Muscle layer of colon (tissue), 2 donors: ENCODE data around the gene CUL1.

Source experiments
- H3K27ac ChIP-seq: one replicate; pipeline ENCODE4 v1.7.0; 2013; ENCODE audit warnings: low read depth, mild to moderate bottlenecking, low read length, moderate library complexity
- H3K27me3 ChIP-seq, 2 donors: one replicate each; pipeline ENCODE4 v1.7.0; 2013; ENCODE audit warnings: low read length in 2 of 2, mild to moderate bottlenecking in 2 of 2; ENCODE audit not compliant: insufficient read depth in 2 of 2, control insufficient read depth in 1 of 2
- H3K36me3 ChIP-seq: one replicate; pipeline ENCODE4 v1.7.0; 2013; ENCODE audit warnings: mild to moderate bottlenecking, low read length; ENCODE audit not compliant: insufficient read depth
- H3K4me1 ChIP-seq: one replicate; pipeline ENCODE4 v1.7.0; 2013; ENCODE audit warnings: mild to moderate bottlenecking, low read length; ENCODE audit not compliant: insufficient read depth
- H3K4me3 ChIP-seq, 2 donors: one replicate each; pipeline ENCODE4 v1.7.0; 2013; ENCODE audit warnings: low read length in 2 of 2, low read depth in 1 of 2, mild to moderate bottlenecking in 1 of 2, moderate library complexity in 1 of 2
- H3K9ac ChIP-seq: one replicate; pipeline ENCODE4 v1.7.0; 2013; ENCODE audit warnings: low read length
- H3K9me3 ChIP-seq: one replicate; pipeline ENCODE4 v1.7.0; 2013; ENCODE audit warnings: mild to moderate bottlenecking, low read length
- donor health status: abdominal sarcoma.
- donor health status: Adenocarcinoma of cecum.

CUL1 gene

DNA sequence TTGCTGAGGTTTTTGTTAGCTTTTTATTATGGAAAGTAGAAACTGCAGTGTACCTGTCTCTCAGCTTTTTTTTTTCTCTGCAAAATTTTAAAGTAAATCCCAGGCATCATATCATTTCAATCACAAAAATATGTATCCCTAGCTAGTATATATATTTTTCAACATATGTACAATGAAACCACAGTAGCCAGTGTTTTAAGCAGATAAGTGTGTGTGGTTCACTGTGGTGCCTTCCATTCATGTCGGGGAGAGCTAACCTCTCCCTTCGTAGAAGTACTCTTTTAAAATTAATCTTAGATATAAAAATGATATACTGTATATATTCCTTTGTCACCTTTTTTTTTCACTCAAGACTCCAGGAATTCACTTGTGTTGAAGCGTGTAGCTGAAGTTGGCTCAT, 22.7 kb downstream of the CUL1 start:
- H3K36me3 ChIP-seq = no peaks in the 10 kb centered on the region
- H3K4me3 ChIP-seq = no peak overlapping the region
- H3K27me3 ChIP-seq = no peaks in the 10 kb centered on the region
- peaks cover 53% of the 10 kb centered on the region for H3K4me1 ChIP-seq
- no peaks in the 10 kb centered on the region for H3K9me3 ChIP-seq
- H3K9ac ChIP-seq = no peak overlapping the region
- H3K27ac ChIP-seq = no peak overlapping the region

DNA sequence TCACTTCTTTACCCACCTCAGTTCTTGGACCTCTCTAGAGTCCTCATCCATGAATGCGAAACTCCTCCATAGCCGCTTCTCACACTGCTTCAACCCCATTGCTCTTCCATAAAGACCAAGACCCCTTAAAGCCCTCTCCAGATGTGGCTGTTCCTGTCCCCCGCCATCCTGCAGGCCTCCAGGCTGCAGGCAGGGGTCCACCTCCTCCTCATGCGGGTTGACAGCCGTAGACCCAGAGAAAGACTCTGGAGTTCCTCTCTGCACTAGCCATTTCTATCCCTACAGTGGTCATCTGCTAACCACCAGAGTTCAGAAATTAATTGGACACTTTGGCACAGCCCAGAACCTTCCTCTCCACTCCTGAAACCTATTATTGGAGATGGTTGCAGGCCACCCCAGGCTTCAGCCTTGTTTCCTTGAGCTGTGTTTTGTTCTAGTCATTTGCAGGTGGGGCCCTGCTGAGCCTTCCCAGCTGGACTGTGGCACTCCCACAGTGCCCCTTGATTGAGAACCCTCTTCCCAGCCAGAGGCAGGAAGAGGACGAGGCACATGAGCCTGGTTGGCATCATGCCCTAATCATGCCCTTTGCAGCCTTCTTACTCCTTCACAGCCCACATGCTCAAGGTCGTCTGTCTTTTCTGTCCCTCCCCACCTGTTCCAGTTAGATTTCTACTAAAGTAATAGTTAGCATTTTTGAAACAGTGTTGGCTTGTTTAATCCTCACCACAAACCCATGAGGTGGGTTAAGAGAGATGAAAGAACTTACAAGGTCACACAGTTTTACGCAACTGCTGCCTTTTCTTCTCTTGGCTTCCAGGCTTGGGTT, 23.9 kb downstream of the CUL1 start:
- no peak overlapping the region for H3K4me3 ChIP-seq
- H3K27me3 ChIP-seq = no peaks in the 10 kb centered on the region
- no peak overlapping the region for H3K9ac ChIP-seq
- peaks cover 48% of the 10 kb centered on the region for H3K4me1 ChIP-seq
- no peaks in the 10 kb centered on the region for H3K9me3 ChIP-seq
- no peaks in the 10 kb centered on the region for H3K36me3 ChIP-seq
- H3K27ac ChIP-seq = no peak overlapping the region

DNA sequence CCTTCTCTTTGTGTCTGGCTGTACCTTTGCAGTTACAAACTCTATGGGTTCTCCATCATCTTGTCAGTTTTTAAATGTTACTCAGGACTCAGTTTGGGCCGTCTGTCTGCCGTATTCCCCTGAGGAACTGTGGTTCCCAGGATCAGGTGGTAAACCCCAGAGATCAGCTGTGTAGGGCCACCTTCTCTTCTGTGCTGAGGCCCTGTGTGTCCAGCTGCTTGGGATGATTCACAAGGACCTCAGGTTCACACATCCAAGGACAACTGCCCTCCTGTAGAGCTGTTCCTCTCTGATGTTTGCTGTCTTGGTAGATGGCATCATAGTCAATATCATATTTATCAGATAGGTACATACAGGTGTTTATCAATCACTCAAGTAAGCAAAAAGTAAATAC, 24.5 kb downstream of the CUL1 start:
- H3K36me3 ChIP-seq = no peaks in the 10 kb centered on the region
- no peak overlapping the region for H3K4me3 ChIP-seq
- H3K9me3 ChIP-seq = no peaks in the 10 kb centered on the region
- no peak overlapping the region for H3K9ac ChIP-seq
- H3K27me3 ChIP-seq = no peaks in the 10 kb centered on the region
- H3K27ac ChIP-seq = no peak overlapping the region
- H3K4me1 ChIP-seq = peaks cover 42% of the 10 kb centered on the region

DNA sequence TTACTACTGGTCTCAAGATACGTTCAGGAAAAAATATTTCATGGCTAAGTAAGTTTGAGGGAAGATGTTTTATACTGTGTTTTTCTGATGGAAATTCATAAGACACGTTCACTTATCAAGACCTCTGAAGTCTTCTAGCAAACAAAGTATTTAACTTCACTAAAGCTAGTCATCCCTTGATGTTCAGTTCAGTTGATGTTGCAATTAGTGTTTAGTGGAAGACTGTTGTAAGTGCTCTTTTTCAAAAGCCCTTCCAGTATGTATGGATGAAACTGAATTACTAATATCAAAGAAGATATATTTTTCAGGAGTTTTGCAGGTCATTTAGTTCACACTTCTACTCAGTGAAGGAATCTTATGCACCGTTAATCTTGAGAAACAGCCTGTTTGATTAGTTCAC, 25.1 kb downstream of the CUL1 start:
- H3K27ac ChIP-seq = no peak overlapping the region
- H3K36me3 ChIP-seq = no peaks in the 10 kb centered on the region
- no peak overlapping the region for H3K4me3 ChIP-seq
- H3K9ac ChIP-seq = no peak overlapping the region
- no peaks in the 10 kb centered on the region for H3K9me3 ChIP-seq
- H3K4me1 ChIP-seq = peaks cover 37% of the 10 kb centered on the region
- no peaks in the 10 kb centered on the region for H3K27me3 ChIP-seq

DNA sequence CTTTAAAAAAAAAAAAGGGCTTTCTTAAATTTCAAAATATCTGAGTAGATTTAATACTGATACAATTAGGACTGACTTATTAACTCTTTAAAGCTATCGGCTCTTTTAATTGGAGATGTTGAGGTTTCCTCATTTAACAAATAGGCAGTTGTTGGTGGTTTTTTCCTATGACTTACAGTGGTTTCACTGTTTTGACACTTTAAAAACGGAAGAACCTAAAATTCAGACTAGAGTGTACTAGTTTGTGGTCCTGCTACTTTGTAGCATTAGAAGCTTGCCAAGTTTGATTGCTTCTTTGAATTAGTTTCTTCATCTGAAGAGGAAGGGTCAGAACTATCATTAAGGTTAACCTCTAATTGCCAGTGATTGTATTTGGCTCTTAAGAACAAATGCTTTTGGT, 27.7 kb downstream of the CUL1 start:
- no peaks in the 10 kb centered on the region for H3K9me3 ChIP-seq
- no peaks in the 10 kb centered on the region for H3K36me3 ChIP-seq
- H3K4me1 ChIP-seq = peaks cover 40% of the 10 kb centered on the region

DNA sequence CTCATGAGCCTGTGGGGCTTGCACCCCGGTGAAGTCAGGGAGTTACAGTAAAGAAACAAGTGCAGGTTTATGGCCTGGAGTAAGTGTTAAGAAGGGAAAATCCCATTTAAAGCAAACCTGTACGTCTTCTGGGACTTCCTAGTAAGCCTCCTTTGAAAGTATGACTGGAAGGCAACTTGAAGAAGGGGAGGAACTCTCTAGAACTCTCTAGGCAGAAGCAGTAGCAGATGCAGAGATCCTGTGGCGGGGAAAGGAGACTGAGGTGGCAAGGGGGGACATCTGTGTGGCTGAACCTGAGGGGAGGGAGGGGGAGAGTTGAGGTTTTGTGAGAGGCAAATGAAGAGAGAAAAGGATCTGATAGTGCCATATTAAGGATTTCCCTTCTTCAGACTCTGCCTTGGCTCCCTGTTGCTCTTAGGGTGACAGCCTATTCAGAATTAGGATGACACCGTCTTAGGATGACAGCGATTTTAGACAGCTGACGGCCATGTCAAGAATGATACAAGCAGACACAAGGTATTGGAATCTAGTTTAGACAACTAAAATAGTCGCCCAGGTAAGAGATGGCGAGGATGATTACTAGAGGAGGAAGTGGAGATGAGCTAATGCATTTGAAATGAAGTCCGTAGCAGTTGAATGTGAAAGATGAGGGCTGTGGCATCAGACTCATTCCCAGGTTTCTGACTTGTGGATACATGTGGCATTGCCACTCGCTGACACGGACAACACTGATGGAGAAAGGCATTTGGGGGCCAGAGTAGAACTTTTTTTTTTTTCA, 29.0 kb downstream of the CUL1 start:
- no peak overlapping the region for H3K9ac ChIP-seq
- H3K4me1 ChIP-seq = peaks cover 30% of the 10 kb centered on the region
- no peak overlapping the region for H3K4me3 ChIP-seq
- peaks cover 5% of the 10 kb centered on the region for H3K36me3 ChIP-seq
- no peaks in the 10 kb centered on the region for H3K9me3 ChIP-seq
- no peaks in the 10 kb centered on the region for H3K27me3 ChIP-seq
- H3K27ac ChIP-seq = no peak overlapping the region

More for the DNA sequence above, 27.7 kb downstream of the CUL1 start:
- Histone ChIP-seq H3K9ac (no peak overlapping the region), H3K27me3 (no peaks in the 10 kb centered on the region), H3K4me3 (no peak overlapping the region), H3K27ac (no peak overlapping the region)

DNA sequence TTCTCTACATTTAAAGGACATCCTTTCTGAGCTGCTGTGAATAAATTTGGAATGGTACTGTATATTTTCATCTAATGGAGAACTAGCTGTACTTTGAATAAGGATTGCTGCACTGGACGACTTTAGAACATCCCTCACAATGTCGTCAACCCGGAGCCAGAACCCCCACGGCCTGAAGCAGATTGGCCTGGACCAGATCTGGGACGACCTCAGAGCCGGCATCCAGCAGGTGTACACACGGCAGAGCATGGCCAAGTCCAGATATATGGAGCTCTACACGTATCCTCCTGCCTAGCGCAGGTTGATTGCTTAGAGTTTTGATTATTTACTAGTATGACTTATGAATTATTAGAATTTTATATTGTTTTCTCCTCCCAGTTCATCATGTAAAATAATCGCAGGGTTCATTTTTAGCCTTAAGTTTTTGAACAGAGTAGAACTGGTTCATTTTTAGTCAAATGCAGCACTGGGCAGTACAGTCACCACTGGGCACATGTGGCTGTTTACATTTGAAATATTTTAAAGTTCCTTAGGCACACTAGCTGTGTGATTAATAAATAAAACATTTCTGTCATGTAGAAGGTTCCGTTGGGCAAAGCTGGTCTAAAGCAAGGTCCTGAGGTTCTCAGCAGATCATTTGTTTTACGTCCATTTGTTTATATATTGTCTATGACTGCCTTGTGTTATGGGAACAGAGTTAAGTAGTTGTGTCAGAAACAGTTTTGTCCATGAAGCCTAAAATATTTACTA, 31.5 kb downstream of the CUL1 start:
- no peaks in the 10 kb centered on the region for H3K27me3 ChIP-seq
- peaks cover 13% of the 10 kb centered on the region for H3K36me3 ChIP-seq
- H3K27ac ChIP-seq = peak overlapping the region; percentile 4
- peaks cover 38% of the 10 kb centered on the region for H3K4me1 ChIP-seq
- H3K9me3 ChIP-seq = no peaks in the 10 kb centered on the region
- H3K4me3 ChIP-seq = no peak overlapping the region
- no peak overlapping the region for H3K9ac ChIP-seq

DNA sequence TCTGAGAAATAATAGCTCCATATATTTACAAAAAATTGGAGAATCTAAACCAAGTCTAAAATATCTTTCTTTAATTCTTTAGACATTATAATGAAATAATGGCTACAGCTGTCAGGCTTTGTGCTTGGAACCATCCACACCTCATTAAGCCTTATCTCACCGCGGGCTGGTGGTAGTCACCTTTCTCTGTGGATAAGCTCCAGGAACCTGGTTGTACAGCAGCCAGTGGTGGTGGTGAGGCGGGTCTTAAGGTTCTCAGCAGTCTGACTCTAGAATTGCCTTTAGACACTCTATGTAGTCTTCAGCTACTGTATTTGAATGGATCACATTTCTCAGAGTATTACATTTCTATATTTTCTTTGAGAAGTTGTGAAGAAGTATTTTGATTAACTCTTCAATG, 34.2 kb downstream of the CUL1 start:
- Histone ChIP-seq H3K27me3 (no peaks in the 10 kb centered on the region), H3K4me3 (no peak overlapping the region), H3K36me3 (peaks cover 18% of the 10 kb centered on the region), H3K27ac (no peak overlapping the region), H3K4me1 (peaks cover 32% of the 10 kb centered on the region), H3K9ac (no peak overlapping the region), H3K9me3 (no peaks in the 10 kb centered on the region)

DNA sequence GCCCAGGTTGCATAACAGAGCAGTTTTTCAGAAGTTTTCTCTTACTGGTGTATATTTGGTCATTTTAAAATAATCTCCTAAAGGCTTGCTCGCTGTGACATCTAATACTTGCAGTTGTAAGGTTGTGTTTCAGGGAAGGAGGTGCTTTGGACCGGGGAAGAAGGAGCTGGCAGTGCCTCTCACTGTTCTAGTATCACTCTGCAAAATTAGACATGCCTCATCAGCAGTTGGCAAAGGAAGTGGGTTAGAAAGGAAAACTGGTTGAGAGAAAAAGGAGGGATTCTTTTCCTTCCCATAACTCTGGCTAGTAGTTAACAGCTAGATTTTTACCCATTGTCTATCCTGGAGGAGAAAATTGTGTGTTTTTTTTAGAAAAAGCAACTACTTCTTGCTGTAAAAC, 34.8 kb downstream of the CUL1 start:
- Histone ChIP-seq H3K9ac (no peak overlapping the region), H3K9me3 (no peaks in the 10 kb centered on the region), H3K27me3 (no peaks in the 10 kb centered on the region), H3K36me3 (peaks cover 24% of the 10 kb centered on the region), H3K4me1 (peaks cover 32% of the 10 kb centered on the region), H3K4me3 (no peak overlapping the region), H3K27ac (no peak overlapping the region)

DNA sequence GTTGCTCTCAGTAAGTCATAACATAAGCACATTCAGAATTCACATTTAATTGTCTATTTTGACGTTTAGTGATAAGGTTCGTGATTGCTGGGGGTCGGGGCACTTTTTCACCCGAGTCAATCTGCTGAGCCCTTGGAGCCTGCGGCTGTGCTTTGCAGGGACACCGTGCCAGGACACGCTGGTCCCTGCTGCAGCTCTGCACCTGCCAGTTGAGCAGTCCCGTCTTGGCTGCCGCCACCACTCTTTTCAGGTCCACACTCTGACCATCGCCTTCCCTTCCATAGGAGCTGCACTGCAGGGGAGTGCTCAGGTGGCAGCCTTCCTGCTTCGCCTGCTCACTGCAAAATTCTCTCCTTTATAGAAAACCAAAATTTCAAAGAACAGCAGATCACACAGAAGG, 36.4 kb downstream of the CUL1 start:
- Histone ChIP-seq H3K36me3 (peaks cover 29% of the 10 kb centered on the region), H3K4me1 (peaks cover 18% of the 10 kb centered on the region)

DNA sequence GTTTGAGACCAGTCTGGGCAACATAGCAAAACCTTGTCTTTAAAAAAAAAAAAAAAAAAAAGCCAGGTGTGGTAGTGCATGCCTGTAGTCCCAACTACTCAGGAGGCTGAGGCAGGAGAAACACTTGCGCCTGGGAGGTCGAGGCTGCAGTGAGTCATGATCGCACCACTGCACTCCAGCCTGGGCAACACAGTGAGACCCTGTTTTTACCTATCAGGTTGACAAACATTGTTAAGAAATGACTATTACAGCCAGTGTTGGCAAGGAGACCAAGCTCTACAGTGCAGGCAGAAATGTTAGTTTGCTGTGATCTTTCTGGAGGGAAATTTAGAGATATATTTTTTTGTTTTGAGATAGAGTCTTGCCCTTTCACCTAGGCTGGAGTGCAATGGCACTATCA, 37.3 kb downstream of the CUL1 start:
- no peaks in the 10 kb centered on the region for H3K27me3 ChIP-seq
- peaks cover 37% of the 10 kb centered on the region for H3K36me3 ChIP-seq
- H3K4me1 ChIP-seq = peaks cover 13% of the 10 kb centered on the region
- H3K27ac ChIP-seq = no peak overlapping the region
- no peaks in the 10 kb centered on the region for H3K9me3 ChIP-seq
- no peak overlapping the region for H3K9ac ChIP-seq
- H3K4me3 ChIP-seq = no peak overlapping the region

More for the DNA sequence above, 36.4 kb downstream of the CUL1 start:
- H3K27ac ChIP-seq = no peak overlapping the region
- no peak overlapping the region for H3K9ac ChIP-seq
- no peak overlapping the region for H3K4me3 ChIP-seq
- H3K9me3 ChIP-seq = no peaks in the 10 kb centered on the region
- H3K27me3 ChIP-seq = no peaks in the 10 kb centered on the region
